ENCODE data around the gene TMEM229B. TPM values are rescaled to one million over a fixed set of nuclear protein-coding genes. Genes with fewer than 3 reads are reported as not detected.

The TMEM229B gene
- total RNA-seq, 4 donors from 2014 or later: 0.30 to 0.76 (median 0.50) TPM

GRCh38 chr14:67483579-67484285 lies 4.8 kb downstream of the TMEM229B start:
- Histone ChIP-seq H3K4me3 (no peak overlapping the region), H3K4me1 (peaks cover under 1 to 11% (median 7%) of the 10 kb centered on the region in 3 donors), H3K27ac (no peak overlapping the region), H3K9me3 (no peaks in the 10 kb centered on the region), H3K27me3 (no peaks in the 10 kb centered on the region), H3K36me3 (no peaks in the 10 kb centered on the region)
- 84 to 100% methylated on average over 1 to 5 of the region's 8 CpGs for WGBS, 2 donors
- intact Hi-C loops (cut with DNase I): no loop called here
- TF ChIP-seq CTCF (IDR thresholded peaks at IDR 0.05): no peak
- no peak for TF ChIP-seq POLR2A (IDR thresholded peaks at IDR 0.05)
- no peak for DNase-seq

- no peaks in the 10 kb centered on the region for H3K27me3 ChIP-seq
- TF ChIP-seq CTCF (IDR thresholded peaks at IDR 0.05): no peak
- no peak for TF ChIP-seq POLR2A (IDR thresholded peaks at IDR 0.05)
- no peak overlapping the region for H3K27ac ChIP-seq
- no peaks in the 10 kb centered on the region for H3K9me3 ChIP-seq
- WGBS, 2 donors: 83 to 93% methylated on average over 5 to 6 of the region's 8 CpGs
- no peak for DNase-seq
- intact Hi-C loops (cut with DNase I): no loop called here
- no peak overlapping the region for H3K4me3 ChIP-seq
- no peaks in the 10 kb centered on the region for H3K4me1 ChIP-seq
- no peaks in the 10 kb centered on the region for H3K36me3 ChIP-seq
These were observed 6.0 kb downstream of the TMEM229B start for GRCh38 chr14:67482231-67483164.

- DNase-seq: no peak
- no peak overlapping the region for H3K4me3 ChIP-seq
- intact Hi-C loops (cut with DNase I): no loop called here
- WGBS, 2 donors: 46 to 56% methylated on average over 6 to 8 of the region's 9 CpGs
- TF ChIP-seq POLR2A (IDR thresholded peaks at IDR 0.05) (no peak), CTCF (IDR thresholded peaks at IDR 0.05) (no peak)
- H3K27me3 ChIP-seq: no peaks in the 10 kb centered on the region
- no peaks in the 10 kb centered on the region for H3K9me3 ChIP-seq
- H3K27ac ChIP-seq: no peak overlapping the region
- H3K4me1 ChIP-seq: no peaks in the 10 kb centered on the region
- H3K36me3 ChIP-seq: no peaks in the 10 kb centered on the region
These were observed 8.5 kb downstream of the TMEM229B start for GRCh38 chr14:67480011-67480410.

- WGBS, 2 donors: 82 to 90% methylated on average over 2 of the region's 2 CpGs
- Histone ChIP-seq H3K27me3 (no peaks in the 10 kb centered on the region), H3K4me3 (no peak overlapping the region), H3K4me1 (no peaks in the 10 kb centered on the region), H3K27ac (no peak overlapping the region), H3K36me3 (no peaks in the 10 kb centered on the region), H3K9me3 (no peaks in the 10 kb centered on the region)
- no peak for TF ChIP-seq CTCF (IDR thresholded peaks at IDR 0.05)
- no peak for TF ChIP-seq POLR2A (IDR thresholded peaks at IDR 0.05)
- no peak for DNase-seq
- intact Hi-C loops (cut with DNase I): no loop called here
These were observed 9.8 kb downstream of the TMEM229B start for GRCh38 chr14:67478800-67479084.

All from esophagus squamous epithelium (tissue), 5 donors.